ENCODE results near the gene ATP11A. TPM values are rescaled to one million over a fixed set of nuclear protein-coding genes. Genes with fewer than 3 reads are reported as not detected.

The ATP11A gene
- total RNA-seq, 1 experiment from 2014 or later, result 41.2 TPM

GRCh38 chr13:112741185-112741755 lies 51.4 kb downstream of the ATP11A start:
- BruUV-seq (replicated peaks), result no TSS peak
- no peak for DNase-seq (ENCODE audit: unreplicated experiment)
- H3K27me3 Mint-ChIP-seq (ENCODE audit: insufficient read depth, unreplicated experiment), result no peaks in the 10 kb centered on the region
- no peak overlapping the region for H3K27ac Mint-ChIP-seq (ENCODE audit: low read depth, unreplicated experiment)
- ChIA-PET CTCF (interaction anchor here (0.8 to 1.1 kb wide), 3 partner anchors 107 to 188 kb away, joined by 3 to 4 read pairs (median 4); no protein-coding TSS in a partner anchor), POLR2A (interaction anchor here (1.6 to 2.2 kb wide), 2 partner anchors 16 to 30 kb away, joined by 3 to 4 read pairs; no protein-coding TSS in a partner anchor)
- intact Hi-C loops (cut with micrococcal nuclease), result no loop called here
- no peaks in the 10 kb centered on the region for H3K9me3 Mint-ChIP-seq (ENCODE audit: unreplicated experiment)
- H3K4me3 Mint-ChIP-seq (ENCODE audit: unreplicated experiment), result no peak overlapping the region
- H3K36me3 Mint-ChIP-seq (ENCODE audit: insufficient read depth, unreplicated experiment), result no peaks in the 10 kb centered on the region
- TF ChIP-seq CTCF (IDR thresholded peaks at IDR 0.05; ENCODE audit: unreplicated experiment), result no peak
- peaks cover 17% of the 10 kb centered on the region for H3K4me1 Mint-ChIP-seq (ENCODE audit: insufficient read depth, unreplicated experiment)

GRCh38 chr13:112741835-112742570 lies 52.2 kb downstream of the ATP11A start:
- no peak for DNase-seq (ENCODE audit: unreplicated experiment)
- no TSS peak for BruUV-seq (replicated peaks)
- ChIA-PET CTCF (no interaction called here), POLR2A (no interaction called here)
- intact Hi-C loops (cut with micrococcal nuclease), result no loop called here
- Mint-ChIP-seq H3K4me1 (ENCODE audit: insufficient read depth, unreplicated experiment) (peaks cover 17% of the 10 kb centered on the region), H3K36me3 (ENCODE audit: insufficient read depth, unreplicated experiment) (peaks cover 3% of the 10 kb centered on the region), H3K27me3 (ENCODE audit: insufficient read depth, unreplicated experiment) (no peaks in the 10 kb centered on the region), H3K4me3 (ENCODE audit: unreplicated experiment) (no peak overlapping the region), H3K9me3 (ENCODE audit: unreplicated experiment) (no peaks in the 10 kb centered on the region), H3K27ac (ENCODE audit: low read depth, unreplicated experiment) (no peak overlapping the region)
- no peak for TF ChIP-seq CTCF (IDR thresholded peaks at IDR 0.05; ENCODE audit: unreplicated experiment)

GRCh38 chr13:112742583-112742982 lies 52.7 kb downstream of the ATP11A start:
- peaks cover 6% of the 10 kb centered on the region for H3K36me3 Mint-ChIP-seq (ENCODE audit: insufficient read depth, unreplicated experiment)
- BruUV-seq (replicated peaks), result no TSS peak
- intact Hi-C loops (cut with micrococcal nuclease), result no loop called here
- TF ChIP-seq CTCF (IDR thresholded peaks at IDR 0.05; ENCODE audit: unreplicated experiment), result no peak
- H3K4me1 Mint-ChIP-seq (ENCODE audit: insufficient read depth, unreplicated experiment), result peaks cover 17% of the 10 kb centered on the region
- DNase-seq (ENCODE audit: unreplicated experiment), result no peak
- no peaks in the 10 kb centered on the region for H3K27me3 Mint-ChIP-seq (ENCODE audit: insufficient read depth, unreplicated experiment)
- no peak overlapping the region for H3K4me3 Mint-ChIP-seq (ENCODE audit: unreplicated experiment)
- H3K27ac Mint-ChIP-seq (ENCODE audit: low read depth, unreplicated experiment), result no peak overlapping the region
- ChIA-PET POLR2A (no interaction called here), CTCF (no interaction called here)
- H3K9me3 Mint-ChIP-seq (ENCODE audit: unreplicated experiment), result no peaks in the 10 kb centered on the region

- Mint-ChIP-seq H3K9me3 (ENCODE audit: unreplicated experiment) (no peaks in the 10 kb centered on the region), H3K27me3 (ENCODE audit: insufficient read depth, unreplicated experiment) (no peaks in the 10 kb centered on the region), H3K4me1 (ENCODE audit: insufficient read depth, unreplicated experiment) (peaks cover 17% of the 10 kb centered on the region), H3K36me3 (ENCODE audit: insufficient read depth, unreplicated experiment) (peaks cover 6% of the 10 kb centered on the region), H3K27ac (ENCODE audit: low read depth, unreplicated experiment) (peak overlapping the region; percentile 59), H3K4me3 (ENCODE audit: unreplicated experiment) (peak overlapping the region; percentile 10)
- intact Hi-C loops (cut with micrococcal nuclease), result no loop called here
- TF ChIP-seq CTCF (IDR thresholded peaks at IDR 0.05; ENCODE audit: unreplicated experiment), result no peak
- POLR2A ChIA-PET, result interaction anchor here (1.8 to 2.0 kb wide), 2 partner anchors 10 to 32 kb away, joined by 5 to 13 read pairs; no protein-coding TSS in a partner anchor
- DNase-seq (ENCODE audit: unreplicated experiment), result no peak
- CTCF ChIA-PET, result interaction anchor here (0.6 kb wide), 1 partner anchor 31 kb away, joined by 5 read pairs; no protein-coding TSS in a partner anchor
- no TSS peak for BruUV-seq (replicated peaks)
Observed at GRCh38 chr13:112743451-112744167, 53.8 kb downstream of the ATP11A start.

Measured in MCF 10A (cell line).